GM11168 (cell line): Measurements from ENCODE around the gene ADGRB2.

Experiments
- in situ Hi-C: fragments of 300-500 bp; cut with MboI; formaldehyde crosslinking; loops from one replicate; pipeline ENCODE4 v1.12.0; 2022; ENCODE audit warnings: low sequenced_read_pairs; ENCODE audit not compliant: unreplicated experiment

The ADGRB2 gene

DNA sequence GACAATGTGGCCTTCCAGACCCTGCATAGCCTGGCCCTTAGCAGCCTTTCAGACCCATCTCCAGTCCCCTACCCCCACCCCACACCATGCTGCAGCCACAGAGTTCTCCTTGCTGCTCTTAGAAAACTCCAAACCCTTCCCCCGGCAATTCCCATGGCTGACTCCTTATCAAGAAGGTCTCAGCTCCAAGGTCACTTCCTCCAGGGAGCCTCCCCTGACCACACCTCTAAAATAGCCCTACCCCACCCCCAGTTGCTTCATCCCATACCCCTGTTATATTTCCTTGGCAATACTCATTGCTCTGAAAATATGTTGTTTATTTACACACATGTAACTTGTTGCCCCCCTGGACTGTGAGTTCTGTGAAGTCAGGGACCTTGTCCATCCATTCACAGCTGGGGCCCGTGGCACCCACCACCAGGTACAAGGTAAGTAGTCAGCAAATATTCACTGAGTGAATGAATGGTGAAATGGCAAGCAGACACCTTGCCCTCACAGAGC is 4.3 kb upstream of the ADGRB2 start:
- in situ Hi-C loops, result no loop called here

DNA sequence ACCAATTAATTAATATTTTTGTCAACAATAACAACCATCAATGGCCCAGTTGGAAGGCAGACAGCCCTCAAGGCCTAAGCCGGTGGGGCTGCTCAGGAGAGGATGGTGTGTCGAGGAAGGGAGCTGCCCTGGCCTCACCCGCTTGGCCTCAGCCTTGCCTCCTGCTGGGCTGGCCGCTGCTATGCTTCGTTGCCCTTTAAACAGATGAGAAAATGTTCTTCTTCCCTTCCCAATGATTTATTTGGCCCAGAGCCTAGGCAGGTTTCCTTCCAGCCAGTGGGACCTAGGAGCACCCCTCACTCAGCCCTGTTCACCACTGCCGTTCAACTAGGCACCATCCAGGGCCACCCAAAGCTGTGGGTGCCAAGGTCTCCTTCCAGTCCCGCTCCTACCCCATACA is 3.1 kb upstream of the ADGRB2 start:
- in situ Hi-C loops, result no loop called here

DNA sequence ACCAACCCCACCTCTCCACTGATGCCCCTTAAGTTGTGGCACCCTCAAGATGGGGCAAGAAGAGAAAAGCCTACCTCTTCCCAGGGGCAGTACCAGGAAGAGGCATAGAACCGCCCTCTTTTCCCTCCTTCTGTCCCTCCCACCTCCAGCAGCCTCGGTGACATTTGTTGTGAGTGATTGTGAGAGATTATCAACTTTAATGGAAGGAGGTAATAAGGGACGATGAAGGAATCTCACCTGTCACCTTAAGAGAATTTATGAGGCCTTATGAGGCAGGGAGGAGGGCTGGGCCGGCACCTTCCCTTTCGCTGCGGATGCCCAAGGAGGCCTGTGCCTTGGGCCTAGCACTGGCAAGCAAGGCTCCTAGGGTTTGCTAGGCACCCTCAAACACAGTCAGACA is 1.4 kb upstream of the ADGRB2 start:
- in situ Hi-C loops, result no loop called here

DNA sequence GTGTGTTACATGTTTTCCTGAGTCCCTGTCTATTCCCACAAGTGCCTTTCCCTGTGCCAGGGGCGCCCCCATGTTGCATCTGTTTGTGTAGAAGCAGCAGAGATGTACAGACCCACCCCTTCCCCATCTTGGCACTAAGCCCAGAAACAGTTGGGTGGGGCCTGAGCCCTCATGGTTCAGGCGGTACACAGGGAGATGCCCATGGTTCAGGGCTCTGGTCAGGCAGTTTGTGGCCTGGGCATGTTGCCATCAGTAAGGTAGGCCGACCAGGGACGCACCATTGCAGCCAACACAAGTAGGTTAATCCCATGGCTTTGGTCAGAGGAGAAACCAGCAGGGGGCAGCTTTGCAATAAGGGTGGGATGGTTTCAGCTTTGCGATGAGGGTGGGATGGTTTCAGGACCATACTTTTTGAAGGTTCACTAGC is 914 bp upstream of the ADGRB2 start:
- in situ Hi-C loops, result no loop called here

DNA sequence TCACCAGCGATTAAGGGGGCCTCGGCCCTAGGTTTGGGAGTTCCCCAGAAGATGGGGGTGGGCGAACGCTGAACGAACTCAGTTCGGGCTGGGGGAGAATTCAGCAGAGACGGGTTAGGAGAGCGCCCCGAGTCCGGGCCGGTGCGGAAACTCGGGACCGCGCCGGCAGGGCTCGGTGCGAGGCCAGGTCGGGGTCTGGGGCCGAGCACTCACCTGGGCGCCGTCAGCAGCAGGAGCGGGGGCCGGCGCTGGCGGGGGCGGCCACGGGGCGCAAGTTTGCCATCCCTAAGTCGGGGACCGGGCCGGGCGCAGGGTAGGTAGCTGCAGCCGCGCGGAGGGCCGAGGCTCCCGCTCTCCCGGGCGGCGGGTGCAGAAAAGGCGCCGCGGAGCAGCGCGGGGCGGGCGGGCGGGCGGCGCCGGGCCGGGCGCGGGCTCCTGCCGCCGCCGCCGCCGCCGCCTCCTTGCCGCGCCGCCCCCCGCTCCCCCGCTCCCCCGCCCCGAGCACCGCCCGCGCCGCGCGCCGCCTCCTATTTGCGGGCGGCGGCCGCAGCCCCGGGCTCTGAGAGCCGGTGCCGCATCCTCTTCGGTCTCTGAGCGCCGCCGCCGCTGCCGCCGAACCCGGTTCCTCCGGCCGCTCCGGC is 349 bp downstream of the ADGRB2 start:
- in situ Hi-C loops, result no loop called here

DNA sequence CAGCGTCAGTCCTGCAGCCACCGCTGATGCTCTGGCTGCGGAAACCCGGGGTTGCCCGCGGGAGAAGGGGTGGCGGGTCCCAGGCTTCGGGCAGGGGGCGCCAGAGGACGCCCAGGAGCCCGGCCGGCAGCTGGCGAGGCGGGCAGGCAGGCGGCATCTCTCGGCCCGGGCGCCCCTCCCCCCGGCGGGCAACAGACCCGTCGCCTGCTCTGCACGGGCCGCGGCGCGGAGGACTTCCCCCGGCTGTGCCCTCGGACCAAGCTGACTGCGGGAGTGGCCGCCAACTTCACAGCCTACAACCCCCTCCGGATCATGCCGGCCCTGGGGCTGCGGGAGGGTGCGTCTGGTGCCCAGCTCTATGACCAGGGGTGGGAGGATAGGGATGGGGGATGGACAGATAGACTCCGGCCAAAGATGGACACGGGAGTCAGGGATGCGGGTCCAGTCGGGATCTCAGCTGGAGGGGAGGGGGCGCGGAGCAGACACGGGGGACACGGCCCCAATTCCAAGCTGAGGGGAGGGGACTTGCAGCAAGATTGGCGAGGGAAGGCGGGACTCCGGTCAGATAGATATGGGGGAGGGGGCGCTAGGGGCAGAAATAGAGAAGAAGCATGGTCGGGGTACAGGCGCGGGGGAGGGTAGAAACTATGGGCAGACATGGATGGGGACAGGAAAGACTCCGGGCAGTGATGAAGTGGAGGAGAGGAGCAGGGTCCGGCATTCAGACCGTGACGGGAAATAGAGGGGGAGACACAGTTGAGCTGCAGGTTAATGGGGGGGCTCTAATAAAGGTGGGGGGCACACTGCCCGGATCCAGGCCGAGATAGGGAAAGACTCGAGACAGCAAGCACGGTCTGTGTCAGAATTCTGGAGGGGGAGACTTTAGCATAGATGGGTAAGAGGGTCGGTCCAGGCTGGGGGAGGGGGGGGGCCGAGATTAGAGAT is 1.1 kb downstream of the ADGRB2 start:
- in situ Hi-C loops, result no loop called here

DNA sequence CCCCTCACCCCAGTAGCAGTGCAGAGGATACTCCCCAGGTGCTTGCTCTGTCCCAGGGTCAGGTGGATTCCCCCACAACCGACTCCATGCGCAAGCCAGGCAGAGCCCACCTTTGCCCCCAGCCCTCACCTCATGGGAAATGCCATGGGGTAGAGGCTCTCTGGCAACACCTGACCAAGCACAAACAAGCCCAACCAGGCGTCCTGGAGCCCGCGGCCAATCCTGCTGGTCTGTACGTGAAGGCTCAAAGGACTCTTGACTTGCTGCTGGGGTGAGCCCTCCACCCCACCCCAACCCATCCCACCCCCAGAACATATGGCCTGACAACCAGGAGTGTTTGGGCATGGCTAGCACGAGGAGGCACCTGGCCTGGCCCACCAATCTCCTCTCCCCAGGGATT is 1.8 kb downstream of the ADGRB2 start:
- in situ Hi-C loops, result no loop called here

DNA sequence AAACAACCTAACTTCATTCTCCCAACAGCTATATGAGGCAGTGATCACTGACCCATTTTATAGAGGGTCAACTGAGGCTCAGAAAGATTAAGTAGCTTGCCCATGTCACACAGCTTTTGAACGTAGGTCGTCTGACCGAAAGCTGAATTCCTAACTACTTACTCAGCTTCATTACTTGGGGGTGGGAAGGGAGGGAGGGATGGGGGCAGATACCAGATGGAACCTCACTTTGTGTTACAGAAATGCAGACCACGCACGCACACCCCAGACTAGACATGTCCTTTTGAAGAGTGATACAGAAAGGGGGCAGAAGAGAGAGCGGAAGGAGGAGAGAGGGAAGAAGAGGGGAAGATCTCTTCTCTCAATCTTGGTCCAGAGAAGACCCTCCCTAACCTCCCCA is 2.3 kb downstream of the ADGRB2 start:
- in situ Hi-C loops, result no loop called here

DNA sequence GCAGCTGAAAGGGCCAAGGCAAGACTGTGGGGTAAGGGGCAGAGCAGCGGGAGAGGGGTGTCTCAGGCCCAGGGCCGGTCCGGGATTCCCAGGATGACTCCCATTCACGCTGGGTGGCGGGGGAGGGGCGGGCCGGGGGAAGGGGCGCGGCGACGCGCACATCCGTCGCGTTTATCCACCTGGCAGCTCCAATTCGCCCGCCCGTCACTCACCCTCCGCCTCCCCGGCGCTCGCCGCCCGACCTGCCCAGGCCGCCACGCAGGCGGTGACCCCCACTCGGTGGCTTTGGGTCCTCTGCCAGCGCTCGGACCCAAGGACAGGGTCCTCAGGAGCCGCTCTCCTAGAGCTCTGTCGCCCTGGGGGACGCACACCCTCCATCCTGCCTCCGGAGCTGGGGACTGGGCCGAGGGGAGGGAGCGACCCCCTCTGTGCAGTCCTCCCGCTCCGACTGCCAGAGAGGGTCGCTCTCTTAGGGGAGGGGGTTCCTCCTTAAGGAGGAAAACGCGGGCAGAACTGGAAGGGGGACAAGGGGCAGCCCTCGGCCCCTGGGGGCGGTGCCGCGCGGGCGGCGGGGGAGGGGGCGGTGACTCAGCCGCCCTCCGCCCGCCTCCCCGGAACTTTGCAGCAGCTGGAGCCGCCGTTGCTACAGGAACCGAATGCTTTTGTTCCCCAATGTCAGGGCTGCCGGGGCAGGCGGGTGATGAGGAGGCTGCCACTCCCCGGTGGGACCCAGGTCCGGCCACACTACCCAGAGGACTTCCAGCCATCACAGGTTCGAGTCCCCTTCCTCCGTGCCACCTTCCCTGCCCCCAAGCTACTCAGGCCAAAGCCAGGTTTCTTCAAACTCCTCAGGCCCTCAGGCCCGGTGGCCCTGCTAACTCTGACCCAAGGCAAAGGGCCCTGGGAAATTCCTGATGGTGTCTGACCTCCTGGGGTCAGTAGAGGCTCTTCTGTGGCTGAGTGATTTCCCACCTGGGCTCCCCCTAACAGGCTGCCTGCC is 3.4 kb downstream of the ADGRB2 start:
- in situ Hi-C loops, result no loop called here

DNA sequence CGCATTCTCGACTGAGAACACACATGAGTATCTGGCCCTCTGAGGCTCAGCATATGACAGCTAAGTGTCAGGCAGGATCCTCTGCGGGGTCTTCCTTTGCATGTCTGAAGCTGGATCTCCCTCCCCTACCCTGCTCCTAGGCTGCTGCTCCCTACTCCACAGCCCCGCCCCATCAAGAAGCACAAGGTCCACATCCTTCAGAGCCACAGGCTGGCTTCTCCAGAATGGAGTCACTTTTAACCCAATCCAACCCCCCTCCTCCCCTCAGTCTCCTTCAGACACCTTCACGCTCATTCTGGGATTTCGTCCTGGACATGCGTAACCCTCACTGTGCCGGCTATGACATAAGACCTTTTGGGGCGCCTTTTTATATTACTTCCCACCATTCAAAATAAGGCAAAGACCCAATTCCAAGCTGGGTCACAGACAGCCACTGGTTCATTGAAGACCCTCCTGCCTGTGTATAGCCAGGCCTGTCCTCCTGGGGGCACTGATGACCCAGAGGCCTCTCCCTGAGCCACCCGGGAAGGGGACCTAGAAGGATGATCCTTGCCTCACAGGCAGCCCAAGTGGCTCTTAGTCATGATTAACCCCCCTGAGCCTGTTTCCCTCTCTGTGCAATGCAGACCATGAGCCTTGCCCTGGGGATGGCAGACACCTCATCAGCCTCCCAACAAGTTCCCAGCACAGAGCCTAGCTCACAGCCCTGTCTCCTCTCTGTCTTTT is 4.7 kb downstream of the ADGRB2 start:
- in situ Hi-C loops, result no loop called here

DNA sequence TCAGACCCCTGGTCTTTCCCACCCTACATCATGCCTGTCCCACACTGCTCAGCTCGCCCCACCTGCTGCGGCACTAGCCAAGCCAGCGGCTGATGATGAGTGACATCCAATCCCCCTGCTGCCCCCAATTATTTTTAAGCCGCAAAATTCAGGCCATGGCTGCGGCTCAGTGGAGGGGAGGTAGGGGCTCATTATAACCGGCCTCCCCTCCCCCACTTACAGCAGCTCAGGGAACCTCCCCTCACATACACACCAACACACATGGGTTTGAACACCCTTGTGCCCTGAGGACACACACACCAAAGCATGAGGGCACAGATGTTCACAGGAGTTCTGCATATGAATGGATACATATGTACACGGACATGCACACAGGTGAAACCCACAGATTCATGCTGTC is 5.3 kb downstream of the ADGRB2 start:
- in situ Hi-C loops, result no loop called here

DNA sequence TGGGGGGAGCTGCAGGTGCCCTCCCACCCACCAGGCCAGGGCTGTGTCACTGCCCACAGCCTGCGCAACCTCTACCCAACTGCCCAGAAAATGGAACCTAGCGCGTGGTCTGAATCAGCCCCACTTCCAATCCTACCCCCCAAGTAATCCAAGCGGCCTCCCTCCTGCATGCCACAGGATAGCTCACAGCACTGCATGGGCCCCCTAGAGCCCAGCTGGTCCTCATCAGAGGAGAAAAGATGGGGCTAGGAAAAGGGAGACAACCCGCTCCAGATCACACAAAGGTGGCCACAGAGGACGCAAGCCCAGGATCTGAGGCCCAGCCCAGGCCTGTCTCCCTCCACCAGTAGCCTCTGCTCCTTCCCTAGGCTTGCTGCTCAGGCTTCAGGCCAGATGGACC is 6.2 kb downstream of the ADGRB2 start:
- in situ Hi-C loops, result no loop called here

DNA sequence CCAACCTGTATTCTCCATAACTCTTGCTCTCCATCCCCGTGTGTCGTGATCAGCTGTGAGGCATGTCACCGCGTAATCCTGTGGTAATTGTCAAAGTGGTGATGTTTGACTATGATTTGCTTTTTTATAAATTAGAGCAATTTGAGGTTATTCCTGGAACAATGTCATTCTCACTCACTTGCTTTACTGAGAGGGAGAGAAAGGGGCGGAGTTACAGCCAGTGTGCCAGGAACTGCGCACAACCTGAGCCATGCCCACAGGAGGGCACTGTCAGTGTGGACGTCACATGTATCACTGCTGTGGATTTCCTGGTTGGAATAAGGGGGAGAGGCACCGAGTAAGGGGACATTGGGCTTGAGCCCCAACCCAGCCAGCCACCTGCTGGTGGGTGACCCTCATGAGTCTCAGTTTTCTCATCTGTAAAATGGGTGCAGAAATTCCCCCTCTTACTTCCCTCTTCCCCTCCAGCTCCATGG is 6.9 kb downstream of the ADGRB2 start:
- in situ Hi-C loops, result no loop called here

DNA sequence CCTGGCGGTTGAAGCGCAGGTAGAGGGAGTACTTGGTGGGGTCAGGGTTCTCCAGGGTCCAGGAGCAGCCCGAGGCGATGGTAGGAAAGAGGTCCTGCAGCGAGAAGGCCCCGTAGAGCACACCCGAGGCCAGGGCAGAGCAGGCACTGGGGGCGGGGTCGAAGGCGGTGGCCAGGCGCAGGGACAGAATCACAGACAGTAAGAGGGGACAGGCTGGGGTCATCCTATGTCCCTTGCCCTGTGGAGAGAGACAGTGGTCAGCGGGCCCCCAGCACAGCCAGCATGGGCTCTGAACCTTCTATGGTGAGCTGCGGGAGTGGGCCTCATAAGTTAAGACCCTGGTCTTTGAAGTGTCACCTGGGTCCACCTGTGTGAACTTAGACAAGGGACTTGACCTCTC is 7.6 kb downstream of the ADGRB2 start:
- in situ Hi-C loops, result no loop called here

DNA sequence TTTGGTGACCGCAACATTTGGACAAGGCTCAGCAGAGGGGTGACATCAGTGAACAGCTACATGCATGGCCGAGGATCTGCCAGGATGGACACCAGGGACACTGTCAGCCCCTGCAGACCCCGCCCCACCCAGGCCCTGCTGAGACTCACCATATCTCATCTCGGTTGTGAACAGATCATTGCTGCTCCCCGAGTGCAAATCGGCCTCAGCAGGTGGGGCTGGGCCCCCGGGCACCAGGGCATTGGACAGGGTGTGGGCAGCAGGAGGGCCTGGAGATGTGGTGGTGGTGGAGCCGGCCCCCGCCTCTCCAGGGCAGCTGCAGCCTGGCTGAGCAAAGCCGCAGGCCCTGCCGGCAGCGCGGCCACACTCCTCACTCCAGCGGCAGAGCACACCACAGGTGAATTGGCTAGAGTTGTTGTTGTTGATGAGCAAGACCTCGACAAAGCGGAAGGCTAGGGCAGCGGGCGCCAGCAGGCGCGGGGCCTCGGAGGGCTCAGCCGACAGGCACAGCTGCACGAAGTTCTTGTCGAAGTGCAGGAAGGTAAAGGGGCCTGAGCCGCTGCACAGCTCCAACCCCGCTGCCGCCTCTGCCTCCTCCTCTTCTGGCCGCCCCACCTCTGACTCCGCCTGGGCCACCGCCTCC is 8.2 kb downstream of the ADGRB2 start:
- in situ Hi-C loops, result no loop called here

DNA sequence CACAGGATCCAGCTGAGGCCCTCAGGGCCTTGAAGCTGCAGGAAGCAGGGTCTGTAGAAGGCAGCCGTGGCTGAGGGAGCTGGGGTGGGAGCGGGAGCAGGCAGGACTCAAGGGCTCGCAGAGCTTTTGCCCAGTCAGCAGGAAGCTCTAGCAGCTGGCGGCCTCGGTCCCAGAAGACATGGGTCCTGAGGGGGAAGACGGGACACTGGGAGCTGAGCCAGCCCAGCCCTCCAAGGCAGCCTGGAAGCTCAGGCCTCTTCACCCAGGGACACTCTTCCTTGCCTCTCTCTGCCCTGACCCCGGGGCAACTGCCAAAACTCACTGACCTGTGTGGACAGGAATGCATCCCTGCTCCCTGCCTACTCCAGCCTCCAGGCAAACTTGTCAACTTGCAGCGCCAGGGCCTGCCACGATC is 8.9 kb downstream of the ADGRB2 start:
- in situ Hi-C loops, result no loop called here

DNA sequence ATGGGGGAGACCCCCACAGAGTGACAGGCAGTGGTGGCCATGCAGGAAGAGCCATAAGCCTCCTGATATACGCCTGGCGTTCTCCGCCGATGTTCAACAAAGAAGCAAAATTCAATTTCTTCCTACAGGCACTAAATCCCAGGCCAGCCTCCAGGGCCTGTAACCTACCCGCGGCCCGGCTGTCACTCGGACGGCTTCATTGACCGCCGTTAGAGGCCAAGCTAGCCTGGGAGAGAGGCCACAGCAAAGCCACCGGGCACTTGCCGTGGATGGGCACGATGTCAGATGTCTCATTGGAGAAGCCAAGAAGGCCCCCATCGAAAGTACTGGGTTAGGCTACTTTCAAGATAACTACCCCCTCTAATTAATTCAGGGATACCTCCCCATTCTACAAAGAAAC is 9.7 kb downstream of the ADGRB2 start:
- in situ Hi-C loops, result no loop called here

DNA sequence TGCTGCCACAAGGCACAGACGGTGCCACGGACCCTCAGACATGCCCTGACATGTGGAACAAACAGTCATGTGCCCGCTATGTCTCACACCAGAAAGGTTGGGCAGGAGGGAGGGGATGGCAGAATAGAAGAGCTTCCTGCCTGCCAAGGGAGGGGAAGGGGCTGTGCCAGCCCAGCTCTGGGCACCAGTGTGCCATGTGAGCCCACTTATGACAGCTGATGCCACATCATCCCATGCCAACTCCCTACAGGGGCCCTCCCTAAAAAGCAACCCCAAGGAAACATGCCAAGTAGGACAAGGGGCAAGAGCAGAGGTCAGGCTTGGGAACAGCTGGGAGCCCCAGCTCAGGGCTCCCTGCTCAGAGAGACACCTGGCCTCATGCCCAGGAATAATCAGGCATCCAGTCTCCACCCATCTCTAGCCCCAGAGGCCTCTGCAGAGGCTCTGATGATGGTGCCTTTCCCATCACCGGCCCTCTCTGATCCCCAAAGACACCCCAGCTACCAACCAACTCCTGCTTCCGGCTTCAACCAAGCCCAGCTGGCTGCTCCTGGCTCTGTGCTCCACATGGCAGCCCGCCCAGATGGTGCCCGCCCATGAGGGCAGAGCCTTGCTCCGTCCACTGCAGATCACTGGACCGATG is 10.3 kb downstream of the ADGRB2 start:
- in situ Hi-C loops, result no loop called here
